NCI-H1417 treated with DMSO at 0.1 percent for 48 hours (cell line): ENCODE measurements around the gene CDC42EP5.
A peak's percentile ranks its signal among the peaks of the same experiment; 100 is the strongest.

Experiments used
- DNase-seq: peaks from one replicate; lab custom pipeline; 2025; lab: John Stamatoyannopoulos, UW

The CDC42EP5 gene

GRCh38 chr19:54462047-54462654 lies 10.9 kb downstream of the CDC42EP5 start:
- no peak for DNase-seq

GRCh38 chr19:54461613-54462012 lies 11.5 kb downstream of the CDC42EP5 start:
- DNase-seq: no peak

GRCh38 chr19:54461210-54461609 lies 11.9 kb downstream of the CDC42EP5 start:
- DNase-seq: no peak

- DNase-seq: no peak
These were observed 12.7 kb downstream of the CDC42EP5 start for GRCh38 chr19:54460230-54461005.

- DNase-seq: no peak
These were observed 13.5 kb downstream of the CDC42EP5 start for GRCh38 chr19:54459282-54460229.

GRCh38 chr19:54458648-54459281 lies 14.3 kb downstream of the CDC42EP5 start:
- DNase-seq: no peak

GRCh38 chr19:54457773-54458647 lies 15.1 kb downstream of the CDC42EP5 start:
- no peak for DNase-seq

- DNase-seq: no peak
These were observed 16.4 kb downstream of the CDC42EP5 start for GRCh38 chr19:54456423-54457373.

GRCh38 chr19:54455786-54456422 lies 17.2 kb downstream of the CDC42EP5 start:
- DNase-seq: no peak

- DNase-seq: no peak
These were observed 18.1 kb downstream of the CDC42EP5 start for GRCh38 chr19:54454781-54455675.

GRCh38 chr19:54453921-54454780 lies 18.9 kb downstream of the CDC42EP5 start:
- DNase-seq: no peak

- no peak for DNase-seq
These were observed 20.5 kb downstream of the CDC42EP5 start for GRCh38 chr19:54452626-54453025.

GRCh38 chr19:54451997-54452396 lies 21.1 kb downstream of the CDC42EP5 start:
- no peak for DNase-seq

GRCh38 chr19:54451331-54451871 lies 21.7 kb downstream of the CDC42EP5 start:
- DNase-seq: no peak

- DNase-seq: no peak
These were observed 23.4 kb downstream of the CDC42EP5 start for GRCh38 chr19:54449701-54450069.

GRCh38 chr19:54448774-54449700 lies 24.1 kb downstream of the CDC42EP5 start, which contains the start of gene LENG8:
Gene LENG8 (plus strand): TSS chr19:54449199. CDS start chr19:54451345, 2,146 bp downstream.
- peak; percentile 75 for DNase-seq
